NCI-H1930 (cell line): ENCODE results near the gene HTD2.
"Not testable (repeated sequence)": the region's sequence is repeated elsewhere in the genome, so short reads cannot be mapped to it uniquely, and the experiment has no call there.

Source experiments
- DNase-seq, 2 experiments: peaks; one replicate each; lab custom pipeline; 2025; lab: John Stamatoyannopoulos, UW

HTD2 gene

GRCh38 chr3:58305882-58306711 lies at the start of gene HTD2, which contains the start of gene RPP14:
Gene HTD2 (plus strand): TSS chr3:58306520. CDS start chr3:58317614, 11,094 bp downstream.
Gene RPP14 (plus strand): TSS chr3:58306245. CDS start chr3:58310330, 4,085 bp downstream.
- peak; percentile 80 to 89 for DNase-seq

GRCh38 chr3:58258392-58259055 lies 47.8 kb upstream of the HTD2 start:
- no peak for DNase-seq

GRCh38 chr3:58260261-58260731 lies 46.0 kb upstream of the HTD2 start:
- DNase-seq: no peak

GRCh38 chr3:58260733-58261132 lies 45.6 kb upstream of the HTD2 start:
- no peak for DNase-seq

GRCh38 chr3:58261954-58262666 lies 44.2 kb upstream of the HTD2 start:
- no peak for DNase-seq

GRCh38 chr3:58266577-58266976 lies 39.7 kb upstream of the HTD2 start:
- no peak for DNase-seq

GRCh38 chr3:58267543-58267942 lies 38.8 kb upstream of the HTD2 start:
- DNase-seq: not testable (repeated sequence)

- DNase-seq: no peak
Measured at GRCh38 chr3:58269356-58269755, 37.0 kb upstream of the HTD2 start.

GRCh38 chr3:58270485-58270884 lies 35.8 kb upstream of the HTD2 start:
- DNase-seq: no peak

- DNase-seq: no peak
Measured at GRCh38 chr3:58271901-58272501, 34.3 kb upstream of the HTD2 start.

GRCh38 chr3:58272891-58273290 lies 33.4 kb upstream of the HTD2 start:
- DNase-seq: no peak

GRCh38 chr3:58273362-58273761 lies 33.0 kb upstream of the HTD2 start:
- not testable (repeated sequence) for DNase-seq

- DNase-seq: no peak
Measured at GRCh38 chr3:58274027-58274614, 32.2 kb upstream of the HTD2 start.

- no peak for DNase-seq
Measured at GRCh38 chr3:58281069-58281468, 25.3 kb upstream of the HTD2 start.

- DNase-seq: no peak
Measured at GRCh38 chr3:58285334-58285733, 21.0 kb upstream of the HTD2 start.

- DNase-seq: no peak
Measured at GRCh38 chr3:58287354-58287753, 19.0 kb upstream of the HTD2 start.

- no peak for DNase-seq
Measured at GRCh38 chr3:58288011-58288728, 18.1 kb upstream of the HTD2 start.

- not testable (repeated sequence) for DNase-seq
Measured at GRCh38 chr3:58288964-58289613, 17.2 kb upstream of the HTD2 start.

GRCh38 chr3:58290446-58290845 lies 15.9 kb upstream of the HTD2 start:
- not testable (repeated sequence) for DNase-seq

GRCh38 chr3:58291671-58292338 lies 14.5 kb upstream of the HTD2 start:
- DNase-seq: no peak
